IPS DF 6.9 (cell line): ENCODE results near the gene KCTD15.

Experiments
- DNase-seq: peaks from one replicate; pipeline ENCODE4 v3.0.0-alpha.2; 2013; ENCODE audit warnings: low read depth, low spot score
- H3K27ac ChIP-seq: one replicate; pipeline ENCODE4 v1.5.1; 2013; ENCODE audit warnings: low read length, control low read depth
- H3K27me3 ChIP-seq: 2 replicates; pipeline ENCODE4 v1.6.1; 2013; ENCODE audit warnings: mild to moderate bottlenecking, low read length; ENCODE audit not compliant: control insufficient read depth, insufficient read depth
- H3K36me3 ChIP-seq: 2 replicates; pipeline ENCODE4 v1.6.1; 2013; ENCODE audit warnings: low read length; ENCODE audit not compliant: control insufficient read depth, insufficient read depth
- H3K4me1 ChIP-seq: 2 replicates; pipeline ENCODE4 v1.6.1; 2013; ENCODE audit warnings: low read length; ENCODE audit not compliant: control insufficient read depth, insufficient read depth
- H3K4me3 ChIP-seq: 2 replicates; pipeline ENCODE4 v1.5.1; 2013; ENCODE audit warnings: mild to moderate bottlenecking, low read length
- H3K9me3 ChIP-seq: 2 replicates; pipeline ENCODE4 v1.6.1; 2013; ENCODE audit warnings: low read length, inconsistent platforms; ENCODE audit not compliant: control insufficient read depth, insufficient read depth
- WGBS: extraction: QIAGEN DNeasy Blood & Tissue Kit; methylation state at CpG from one replicate; pipeline ENCODE4 v1.1.7; 2013; ENCODE audit warnings: mixed read lengths, missing lambda C conversion rate; ENCODE audit not compliant: insufficient read length, insufficient coverage; 5-methylcytosine and 5-hydroxymethylcytosine counted together

The KCTD15 gene

GRCh38 chr19:33804021-33804799 lies 7.5 kb downstream of the KCTD15 start:
- Histone ChIP-seq H3K27me3 (no peaks in the 10 kb centered on the region), H3K9me3 (no peaks in the 10 kb centered on the region), H3K27ac (no peak overlapping the region), H3K36me3 (peaks cover 27% of the 10 kb centered on the region; the same call in 1 of the 2 replicates), H3K4me3 (no peak overlapping the region), H3K4me1 (peaks cover 5% of the 10 kb centered on the region; the same call in 1 of the 2 replicates)
- DNase-seq: no peak
- no CpG with 5 or more reads among the region's 10 CpGs for WGBS

DNA sequence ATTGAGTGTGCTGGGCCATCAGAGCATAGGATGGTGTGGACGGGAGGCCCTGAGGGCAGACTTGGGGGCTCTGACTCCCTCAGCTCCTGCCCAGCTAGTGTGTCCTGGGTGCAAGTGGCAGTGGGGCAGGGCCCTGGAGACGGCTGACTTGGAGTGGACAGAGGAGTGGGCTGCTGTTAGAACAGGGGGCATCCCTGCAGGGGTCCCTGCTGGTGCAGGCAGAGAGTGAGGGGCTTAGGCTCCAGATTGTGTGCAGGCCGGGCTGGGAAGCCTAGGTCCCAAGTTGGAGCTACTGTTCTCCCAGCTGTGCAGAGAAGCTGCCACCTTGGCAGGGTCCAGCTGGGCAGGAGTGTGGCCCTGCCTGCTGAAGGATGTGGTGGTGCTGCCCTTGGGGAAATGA lies 8.6 kb downstream of the KCTD15 start:
- Histone ChIP-seq H3K36me3 (peaks cover 27% of the 10 kb centered on the region; the same call in 1 of the 2 replicates), H3K4me3 (no peak overlapping the region), H3K27me3 (no peaks in the 10 kb centered on the region), H3K9me3 (no peaks in the 10 kb centered on the region), H3K4me1 (peaks cover under 1% of the 10 kb centered on the region; the same call in 1 of the 2 replicates), H3K27ac (no peak overlapping the region)
- no CpG with 5 or more reads among the region's 3 CpGs for WGBS
- no peak for DNase-seq

- WGBS: no CpG with 5 or more reads among the region's 9 CpGs
- peaks cover 26% of the 10 kb centered on the region for H3K36me3 ChIP-seq
- no peaks in the 10 kb centered on the region for H3K27me3 ChIP-seq
- no peaks in the 10 kb centered on the region for H3K4me1 ChIP-seq
- H3K9me3 ChIP-seq: no peaks in the 10 kb centered on the region
- DNase-seq: no peak
- H3K4me3 ChIP-seq: no peak overlapping the region
- H3K27ac ChIP-seq: no peak overlapping the region
Observed at GRCh38 chr19:33805840-33806433, 9.3 kb downstream of the KCTD15 start.

- H3K4me3 ChIP-seq: no peak overlapping the region
- H3K9me3 ChIP-seq: no peaks in the 10 kb centered on the region
- no peak overlapping the region for H3K27ac ChIP-seq
- no peaks in the 10 kb centered on the region for H3K4me1 ChIP-seq
- H3K36me3 ChIP-seq: peaks cover 25% of the 10 kb centered on the region
- DNase-seq: no peak
- H3K27me3 ChIP-seq: no peaks in the 10 kb centered on the region
- WGBS: no CpG with 5 or more reads among the region's 8 CpGs
Observed at GRCh38 chr19:33806434-33806881, 9.8 kb downstream of the KCTD15 start.

- H3K9me3 ChIP-seq: no peaks in the 10 kb centered on the region
- H3K4me3 ChIP-seq: no peak overlapping the region
- no CpG with 5 or more reads among the region's 1 CpG for WGBS
- H3K4me1 ChIP-seq: no peaks in the 10 kb centered on the region
- no peak for DNase-seq
- H3K27ac ChIP-seq: no peak overlapping the region
- no peaks in the 10 kb centered on the region for H3K27me3 ChIP-seq
- H3K36me3 ChIP-seq: peaks cover 18% of the 10 kb centered on the region
Observed at GRCh38 chr19:33808399-33808798, 11.7 kb downstream of the KCTD15 start.

- H3K4me1 ChIP-seq: no peaks in the 10 kb centered on the region
- no peaks in the 10 kb centered on the region for H3K27me3 ChIP-seq
- H3K36me3 ChIP-seq: peaks cover 13% of the 10 kb centered on the region
Observed at GRCh38 chr19:33809960-33810359, 13.3 kb downstream of the KCTD15 start.

GRCh38 chr19:33810821-33811220 lies 14.2 kb downstream of the KCTD15 start:
- Histone ChIP-seq H3K36me3 (peaks cover 13% of the 10 kb centered on the region), H3K27ac (no peak overlapping the region), H3K4me3 (no peak overlapping the region), H3K4me1 (no peaks in the 10 kb centered on the region), H3K27me3 (no peaks in the 10 kb centered on the region), H3K9me3 (no peaks in the 10 kb centered on the region)
- WGBS: no CpG with 5 or more reads among the region's 11 CpGs
- DNase-seq: no peak

More at GRCh38 chr19:33809960-33810359, 13.3 kb downstream of the KCTD15 start:
- Histone ChIP-seq H3K4me3 (no peak overlapping the region), H3K9me3 (no peaks in the 10 kb centered on the region), H3K27ac (no peak overlapping the region)
- DNase-seq: no peak
- WGBS: no CpG with 5 or more reads among the region's 6 CpGs

- H3K27me3 ChIP-seq: no peaks in the 10 kb centered on the region
- no CpG with 5 or more reads among the region's 41 CpGs for WGBS
Observed at GRCh38 chr19:33811246-33811645, 14.6 kb downstream of the KCTD15 start.

DNA sequence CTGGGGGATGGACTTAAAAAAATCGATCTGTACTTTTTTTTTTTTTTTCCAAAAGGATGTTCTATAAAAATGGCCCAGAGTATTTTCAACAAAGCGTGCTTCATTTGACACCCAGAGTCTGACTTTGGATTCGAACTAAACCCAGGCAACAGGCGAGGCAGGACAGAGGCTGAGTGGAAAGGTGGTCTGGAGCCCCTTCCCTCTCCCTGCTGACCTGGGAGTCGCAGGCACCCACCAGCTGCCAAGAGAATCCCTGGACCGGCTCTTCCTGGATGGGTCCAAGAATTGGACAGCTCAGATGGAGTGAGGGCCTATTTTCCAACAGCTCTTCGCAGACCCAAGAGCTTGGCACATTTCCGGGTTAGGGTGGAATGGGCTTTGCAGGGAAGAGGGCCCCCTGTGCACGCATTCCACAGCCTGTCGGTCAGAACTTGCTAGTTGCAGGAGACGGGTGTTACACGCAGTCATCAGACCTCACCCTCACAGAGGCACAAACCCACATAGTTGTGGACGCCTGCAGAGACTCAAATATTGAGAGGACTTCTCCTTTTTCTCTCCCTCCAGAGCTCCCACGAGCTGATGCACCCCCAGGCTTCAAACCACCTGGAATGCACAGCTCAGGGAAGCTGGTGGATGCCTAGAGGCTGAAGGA lies 15.2 kb downstream of the KCTD15 start:
- no peak overlapping the region for H3K27ac ChIP-seq
- no peak overlapping the region for H3K4me3 ChIP-seq
- no peaks in the 10 kb centered on the region for H3K27me3 ChIP-seq
- no peak for DNase-seq
- H3K9me3 ChIP-seq: no peaks in the 10 kb centered on the region
- H3K36me3 ChIP-seq: peaks cover 7% of the 10 kb centered on the region
- H3K4me1 ChIP-seq: no peaks in the 10 kb centered on the region
- no CpG with 5 or more reads among the region's 14 CpGs for WGBS

More at GRCh38 chr19:33811246-33811645, 14.6 kb downstream of the KCTD15 start:
- Histone ChIP-seq H3K9me3 (no peaks in the 10 kb centered on the region), H3K27ac (no peak overlapping the region), H3K4me1 (no peaks in the 10 kb centered on the region), H3K4me3 (no peak overlapping the region), H3K36me3 (peaks cover 11% of the 10 kb centered on the region)
- no peak for DNase-seq
